ENCODE results near the gene TTLL6.
A peak's percentile ranks its signal among the peaks of the same experiment; 100 is the strongest.
"Not testable (repeated sequence)": the region's sequence is repeated elsewhere in the genome, so short reads cannot be mapped to it uniquely, and the experiment has no call there.

The TTLL6 gene

DNA sequence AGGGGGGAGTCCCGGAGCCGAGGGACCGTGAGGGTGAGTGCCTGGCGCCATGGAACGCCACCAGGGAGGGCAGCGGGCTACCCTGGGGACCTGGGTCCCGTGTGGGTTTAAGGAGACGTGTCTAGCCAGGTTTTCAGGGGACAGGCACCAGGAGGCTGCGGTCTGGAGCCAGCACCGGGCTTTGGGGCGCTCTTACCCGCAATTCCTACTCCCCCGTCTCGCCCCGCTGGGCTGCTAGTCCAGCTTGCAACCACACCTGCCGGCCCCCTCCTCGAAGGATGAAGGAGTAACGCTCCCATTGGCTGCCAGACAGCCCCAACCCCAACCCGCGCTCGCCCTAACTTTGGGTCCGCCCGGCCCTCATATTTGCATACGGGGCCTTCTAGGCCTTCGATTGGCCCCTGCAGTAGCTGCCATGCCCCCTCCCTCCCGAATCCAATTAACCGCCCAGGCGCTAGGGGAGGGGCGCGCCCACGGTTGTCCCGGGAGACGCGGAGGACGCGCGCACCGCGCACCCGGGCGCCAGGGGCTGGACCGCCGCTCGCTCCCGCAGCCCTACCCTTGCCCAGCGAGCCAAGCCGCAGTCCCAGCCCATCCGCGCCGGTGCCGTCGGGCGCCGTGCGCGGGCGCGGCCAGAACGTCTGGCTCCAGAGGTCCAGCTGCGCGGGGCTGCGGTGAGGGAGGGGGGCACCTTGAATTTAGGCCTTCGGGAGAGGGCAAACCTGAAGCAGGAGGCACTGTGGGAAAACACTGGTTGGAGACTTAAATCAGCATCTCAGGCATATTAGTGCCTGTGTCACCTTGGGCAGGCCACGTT is at the start of gene TTLL6:
Gene TTLL6 (minus strand): TSS at position 456 of the 817 bp plus-strand sequence. CDS start 157 bp downstream, at position 299.
- DNase-seq = peak; percentile 88

DNA sequence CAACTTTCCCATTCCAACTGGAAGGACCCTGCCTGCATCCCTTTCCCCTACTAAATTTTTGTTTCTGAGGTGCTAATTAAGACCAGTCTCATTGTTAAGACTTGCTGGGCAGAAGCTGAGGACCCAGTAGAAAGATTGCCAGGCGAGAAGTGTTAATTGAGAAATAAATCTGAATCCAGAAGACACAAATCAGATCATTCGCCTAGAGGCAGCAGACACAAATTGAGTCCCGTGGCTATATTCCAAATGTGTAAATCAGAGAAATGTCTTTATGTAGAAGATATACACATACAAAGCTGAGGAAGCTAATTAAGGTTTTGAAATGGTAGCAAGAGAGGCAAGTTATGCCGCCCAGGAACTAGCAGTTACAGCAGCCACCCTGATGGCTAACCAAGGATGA is 43.4 kb upstream of the TTLL6 start:
- DNase-seq = no peak

GRCh38 chr17:48860034-48860433 is 43.0 kb upstream of the TTLL6 start:
- DNase-seq = no peak

DNA sequence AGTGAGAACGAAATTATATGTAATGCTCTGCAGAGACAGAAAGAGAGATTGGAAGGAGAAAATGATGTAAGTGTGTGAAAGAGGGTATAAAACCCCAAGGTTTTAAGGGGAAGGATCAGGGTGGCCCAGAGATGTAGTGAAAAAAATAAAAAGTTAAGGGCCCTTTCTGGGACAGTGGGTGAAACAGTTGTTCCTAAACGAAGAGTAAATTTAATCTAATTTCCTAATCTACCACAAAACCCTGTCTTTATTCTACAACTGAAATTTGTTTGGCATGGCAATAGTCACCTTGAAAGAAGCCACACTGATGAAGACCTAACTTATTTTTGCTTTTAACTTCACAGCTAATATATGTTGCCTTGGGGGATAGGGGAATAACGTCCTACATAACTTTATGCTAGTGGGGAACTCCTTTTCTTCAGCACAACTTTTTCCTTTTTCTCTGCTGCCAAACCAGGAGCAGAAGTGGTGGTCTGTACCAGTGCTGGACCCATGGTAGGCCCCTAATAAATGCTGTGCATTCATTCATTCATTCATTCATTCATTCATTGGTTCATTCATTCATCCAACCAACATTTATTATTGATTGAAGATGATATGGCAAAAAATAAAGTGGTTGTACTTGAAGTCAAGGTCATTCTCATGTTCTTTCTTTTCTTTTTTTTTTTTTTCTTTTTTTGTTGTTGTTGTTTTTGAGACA is 39.2 kb upstream of the TTLL6 start:
- no peak for DNase-seq

DNA sequence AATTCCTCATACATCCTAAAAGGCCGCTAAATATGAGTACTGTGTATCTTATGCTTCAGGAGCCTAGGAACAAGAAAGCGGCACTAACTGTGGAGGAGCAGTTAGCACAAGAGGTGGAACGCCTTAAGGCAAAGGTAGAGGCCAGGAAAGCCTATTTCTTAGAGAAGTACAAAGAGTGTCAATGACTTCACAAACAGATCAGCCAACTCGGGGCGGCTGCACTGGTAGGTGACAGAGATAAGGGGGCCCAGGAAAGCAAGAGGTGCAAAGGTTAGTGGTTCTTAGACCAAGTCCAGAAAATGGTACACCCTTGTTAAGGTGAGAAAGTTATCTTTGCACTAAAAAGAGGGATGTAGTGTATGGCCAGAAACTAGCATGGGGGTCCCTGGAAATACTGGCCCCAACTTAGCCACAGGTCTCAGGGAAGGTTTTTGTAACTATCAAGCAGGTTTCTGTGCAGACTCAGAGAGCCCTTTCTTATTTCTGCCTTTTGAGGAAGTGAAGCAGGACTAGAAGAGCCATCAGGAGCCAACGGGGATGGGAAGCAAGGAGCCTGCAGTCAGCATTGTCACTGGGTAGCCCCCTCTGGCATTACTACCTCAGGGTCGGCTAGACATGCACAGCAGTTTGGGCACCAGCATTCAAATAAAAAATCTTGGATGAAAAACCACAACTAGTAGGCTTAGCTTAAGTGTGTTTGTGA is 37.9 kb upstream of the TTLL6 start:
- no peak for DNase-seq

DNA sequence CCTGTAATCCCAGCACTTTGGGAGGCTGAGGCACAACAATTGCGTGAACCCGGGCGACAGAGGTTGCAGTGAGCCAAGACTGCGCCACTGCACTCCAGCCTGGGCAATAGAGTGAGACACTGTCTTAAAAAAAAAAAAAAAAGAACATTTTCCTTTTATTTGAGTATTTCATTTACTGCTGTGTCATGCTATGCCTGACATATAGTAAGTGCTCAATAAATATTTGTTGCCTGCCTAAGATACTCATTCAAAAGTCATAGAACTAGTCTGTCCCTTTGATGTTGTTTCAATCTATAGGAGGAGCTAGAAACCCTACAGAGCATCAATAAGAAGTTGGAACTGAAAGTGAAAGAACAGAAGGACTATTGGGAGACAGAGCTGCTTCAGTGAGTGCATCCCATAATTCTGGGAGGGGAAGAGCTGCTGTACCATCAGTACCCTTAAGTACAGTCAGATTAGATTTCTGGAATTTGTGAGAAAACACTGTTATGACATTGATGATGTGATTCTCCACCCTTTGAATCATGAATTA is 33.8 kb upstream of the TTLL6 start:
- no peak for DNase-seq

DNA sequence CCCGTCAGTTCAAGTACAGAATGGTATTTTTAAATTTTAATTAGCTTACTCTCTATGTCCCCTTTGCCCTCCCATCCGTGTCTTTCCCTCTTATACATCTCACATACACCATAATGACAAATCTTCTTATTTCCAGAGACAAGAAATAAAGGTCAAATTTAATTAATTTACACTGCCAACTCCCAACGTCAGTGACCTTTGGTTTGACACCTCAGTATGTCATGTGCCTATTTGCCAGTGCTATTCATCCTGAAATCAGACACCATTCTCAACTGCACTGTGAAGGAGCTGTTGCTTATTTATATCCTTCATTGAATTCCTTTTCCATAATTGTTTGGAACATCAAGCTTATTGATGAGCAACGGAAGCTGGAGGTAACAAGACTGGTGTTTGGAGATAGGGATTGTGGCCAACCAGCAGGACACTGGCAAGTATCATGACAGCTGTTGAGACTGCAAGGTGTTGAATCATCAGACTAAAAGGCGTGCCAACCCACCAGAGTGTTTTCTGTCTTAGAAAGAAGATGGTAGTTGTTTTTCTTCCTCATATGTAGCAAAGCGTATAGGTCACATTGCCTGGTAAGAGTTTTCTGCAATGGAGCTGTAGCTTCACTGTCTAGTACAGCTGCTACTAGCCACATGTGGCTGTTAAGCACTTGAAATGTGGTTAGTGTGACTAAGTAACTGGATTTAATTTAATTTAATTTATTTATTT is 26.3 kb upstream of the TTLL6 start:
- DNase-seq = no peak

GRCh38 chr17:48842746-48843145 is 25.7 kb upstream of the TTLL6 start:
- no peak for DNase-seq

GRCh38 chr17:48841395-48841831 is 24.4 kb upstream of the TTLL6 start:
- DNase-seq = peak; percentile 36

GRCh38 chr17:48840441-48840840 is 23.4 kb upstream of the TTLL6 start:
- DNase-seq = no peak

DNA sequence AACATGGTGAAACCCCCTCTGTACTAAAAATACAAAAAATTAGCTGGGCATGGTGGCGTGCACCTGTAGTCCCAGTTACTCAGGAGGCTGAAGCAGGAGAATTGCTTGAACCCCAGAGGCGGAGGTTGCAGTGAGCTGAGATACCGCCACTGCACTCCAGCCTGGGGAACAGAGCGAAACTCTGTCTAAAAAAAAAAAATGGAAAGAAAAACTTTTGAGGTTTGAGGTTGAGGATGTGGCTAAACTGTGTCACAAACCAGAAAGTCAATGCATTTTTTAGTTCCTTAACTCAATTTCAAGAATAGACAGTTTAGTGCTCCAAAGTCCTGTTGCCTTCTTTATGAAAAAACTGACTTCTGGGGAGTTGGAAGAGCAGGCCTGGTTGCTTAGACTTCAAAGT is 20.4 kb upstream of the TTLL6 start:
- DNase-seq = not testable (repeated sequence)

- peak; percentile 42 for DNase-seq
Measured at GRCh38 chr17:48835971-48836370, 18.9 kb upstream of the TTLL6 start.

DNA sequence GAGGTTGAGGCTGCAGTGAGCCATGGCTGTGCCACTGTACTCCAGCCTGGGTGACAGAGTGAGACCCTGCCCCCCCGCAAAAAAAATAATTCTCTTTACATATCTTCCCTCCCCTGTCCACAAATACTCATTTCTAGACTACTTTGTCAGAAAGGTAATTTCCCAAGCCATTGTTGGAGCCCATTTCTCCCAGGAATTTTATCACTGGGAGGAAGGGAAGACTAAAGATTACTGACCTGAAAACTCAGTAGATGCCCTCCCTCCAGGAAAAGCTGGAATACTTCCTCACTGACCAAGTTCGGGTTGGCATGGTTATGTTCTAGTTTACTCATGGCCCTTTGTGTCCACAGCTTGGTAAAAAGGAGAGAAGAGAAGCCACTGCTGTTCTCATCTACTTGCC is 17.9 kb upstream of the TTLL6 start:
- DNase-seq = no peak

GRCh38 chr17:48831549-48831883 is 14.5 kb upstream of the TTLL6 start:
- no peak for DNase-seq

DNA sequence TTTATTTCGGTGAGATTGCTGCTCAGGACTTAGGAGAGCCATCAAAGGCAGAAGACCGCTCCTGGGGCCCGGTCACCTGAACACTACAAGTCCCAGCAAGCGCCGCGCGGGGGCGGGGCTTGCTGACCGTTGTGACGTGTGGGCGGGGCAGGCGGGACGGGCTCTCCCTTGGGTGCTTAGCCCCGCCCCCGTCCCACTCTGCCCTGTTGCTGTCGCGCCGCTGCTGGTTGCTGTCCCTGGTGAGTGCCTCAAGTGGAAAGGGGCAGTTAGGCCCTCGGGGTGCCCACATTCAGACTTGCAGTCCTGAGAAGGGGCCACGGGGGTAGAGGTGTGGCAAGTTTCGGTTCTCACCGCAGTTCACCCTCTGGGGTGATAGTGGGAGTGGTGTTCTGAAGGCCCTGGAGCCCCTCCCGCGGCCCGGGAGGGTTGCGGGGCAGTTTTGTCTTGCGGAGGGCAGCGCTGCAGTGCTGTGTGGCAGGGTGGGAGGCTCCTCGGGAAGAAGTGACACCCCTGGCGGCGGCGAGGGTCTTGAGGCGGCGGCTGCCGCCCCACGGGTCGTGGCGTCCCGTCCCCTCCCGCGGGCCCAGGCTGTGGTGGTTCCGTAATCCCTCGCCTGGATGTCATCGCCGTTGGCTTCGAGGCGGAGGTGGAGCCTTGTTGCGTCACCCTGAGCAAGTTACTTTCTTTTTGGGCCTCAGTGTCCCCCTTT is 14.0 kb upstream of the TTLL6 start, which contains the start of gene CALCOCO2:
Gene CALCOCO2 (plus strand): TSS at position 196 of the 709 bp plus-strand sequence. CDS start 10,673 bp downstream, outside the sequence.
- DNase-seq = peak; percentile 95

DNA sequence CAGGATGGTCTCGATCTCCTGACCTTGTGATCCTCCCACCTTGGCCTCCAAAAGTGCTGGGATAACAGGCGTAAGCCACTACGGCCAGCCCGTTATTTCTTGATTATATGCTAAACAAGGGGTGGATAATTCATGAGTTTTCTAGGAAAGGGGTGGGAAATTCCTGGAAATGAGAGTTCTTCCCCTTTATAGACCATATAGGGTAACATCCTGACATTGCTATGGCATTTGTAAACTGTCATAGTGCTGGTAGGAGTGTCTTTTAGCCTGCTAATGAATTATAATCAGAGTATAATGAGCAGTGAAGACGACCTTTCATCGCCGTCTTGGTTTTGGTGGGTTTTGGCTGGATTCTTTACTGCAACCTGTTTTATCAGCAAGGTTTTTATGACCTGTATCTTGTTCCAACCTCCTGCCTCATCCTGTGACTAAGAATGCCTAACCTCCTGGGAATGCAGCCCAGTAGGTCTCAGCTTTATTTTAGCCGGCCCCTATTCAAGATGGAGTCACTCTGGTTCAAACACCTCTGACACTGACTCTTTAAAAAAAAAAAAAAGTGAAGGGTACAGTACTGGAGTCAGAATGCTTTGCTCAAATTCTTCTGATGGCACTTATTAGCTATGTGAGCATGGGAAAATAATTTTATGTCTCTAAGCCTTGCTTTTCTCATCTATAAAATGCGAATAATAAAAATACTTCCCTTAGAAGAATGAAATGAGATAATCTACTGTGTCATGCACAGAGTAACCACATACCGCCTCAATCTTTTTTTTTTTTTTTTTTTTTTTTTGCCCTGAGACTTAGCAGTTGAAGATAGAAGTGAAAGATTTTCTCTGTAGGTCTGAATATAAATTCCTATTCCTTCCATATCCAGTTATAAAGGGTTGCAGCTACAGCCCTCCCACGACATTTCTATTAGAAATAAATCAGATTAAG is 8.7 kb upstream of the TTLL6 start:
- peak; percentile 48 for DNase-seq

GRCh38 chr17:48820936-48821335 is 3.9 kb upstream of the TTLL6 start:
- not testable (repeated sequence) for DNase-seq

GRCh38 chr17:48819466-48819865 is 2.4 kb upstream of the TTLL6 start:
- no peak for DNase-seq

- DNase-seq = no peak
Measured at GRCh38 chr17:48818361-48818841, 1.4 kb upstream of the TTLL6 start.

- DNase-seq = no peak
Measured at GRCh38 chr17:48816438-48816773, 623 bp downstream of the TTLL6 start.

DNA sequence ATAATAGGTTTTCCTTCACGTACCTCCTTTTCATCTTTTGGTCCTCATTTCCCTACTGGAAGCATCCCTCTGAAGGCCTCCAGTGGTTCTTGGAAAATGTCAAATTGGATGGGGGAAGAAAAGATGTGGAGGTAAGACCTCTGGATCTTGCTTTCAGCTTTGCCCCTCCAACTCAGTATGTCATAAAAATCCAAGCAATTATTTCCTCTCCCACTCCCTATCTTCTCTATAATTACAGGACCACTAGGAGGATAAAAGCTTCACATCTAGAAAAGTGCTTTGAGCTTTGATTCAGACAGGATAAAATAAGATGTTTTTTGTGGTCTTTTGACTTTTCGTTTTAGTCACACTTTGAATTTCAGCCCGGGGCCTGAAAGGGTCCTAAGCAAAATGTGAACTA is 1.7 kb downstream of the TTLL6 start:
- no peak for DNase-seq
